SKM-1 treated with dmso at 0.1 percent for 144 hours (cell line): ENCODE results near the gene PEX1.
A peak's percentile ranks its signal among the peaks of the same experiment; 100 is the strongest.

Experiments
- DNase-seq: peaks from one replicate; lab custom pipeline; 2025; ENCODE audit not compliant: unreplicated experiment; lab: John Stamatoyannopoulos, UW

Gene PEX1

DNA sequence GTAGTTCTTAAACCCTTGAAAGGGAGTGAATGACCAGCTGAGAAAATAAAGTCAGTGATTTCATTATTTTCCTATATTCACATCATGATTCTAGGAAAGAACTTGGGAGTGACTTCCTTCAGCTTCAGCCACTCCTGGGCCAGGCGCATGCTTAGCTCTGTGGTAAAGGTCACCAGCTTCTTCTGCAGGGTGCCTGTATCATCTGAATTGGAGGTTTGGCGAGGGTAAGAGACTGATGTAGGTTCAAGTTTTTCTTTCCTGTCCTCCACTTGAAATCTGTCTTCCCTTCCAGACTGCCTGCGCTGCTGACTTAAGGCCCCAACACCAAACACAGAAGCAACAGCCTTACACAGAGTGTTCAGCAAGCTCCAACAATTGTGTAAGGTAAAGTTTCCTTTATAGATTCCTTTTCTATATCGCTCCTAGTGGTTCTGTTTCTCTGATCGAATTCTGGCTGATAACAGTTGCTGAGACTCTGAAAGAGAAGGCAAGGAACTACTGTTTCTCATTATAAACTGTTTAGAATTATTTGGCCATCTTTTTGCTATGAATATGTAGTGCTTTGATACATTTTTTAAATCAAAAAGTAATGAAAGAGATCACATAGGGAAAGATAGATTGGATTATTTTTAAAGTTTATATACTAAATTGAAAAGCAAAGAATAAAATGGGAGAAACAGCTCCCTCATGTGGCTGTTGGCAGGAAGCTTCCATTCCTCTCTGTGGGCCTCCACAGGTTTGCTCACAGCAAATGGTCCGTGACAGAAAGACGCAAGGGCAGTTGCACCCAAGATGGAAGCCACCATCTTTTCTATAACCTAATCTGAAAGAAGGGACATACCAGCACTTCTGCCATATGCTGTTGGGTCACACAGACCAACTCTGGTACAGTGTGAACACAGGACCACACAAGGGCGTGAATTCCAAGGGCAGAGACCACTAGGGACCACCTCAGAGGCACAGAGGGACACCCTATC is 67.0 kb downstream of the PEX1 start:
- peak; percentile 21 for DNase-seq

DNA sequence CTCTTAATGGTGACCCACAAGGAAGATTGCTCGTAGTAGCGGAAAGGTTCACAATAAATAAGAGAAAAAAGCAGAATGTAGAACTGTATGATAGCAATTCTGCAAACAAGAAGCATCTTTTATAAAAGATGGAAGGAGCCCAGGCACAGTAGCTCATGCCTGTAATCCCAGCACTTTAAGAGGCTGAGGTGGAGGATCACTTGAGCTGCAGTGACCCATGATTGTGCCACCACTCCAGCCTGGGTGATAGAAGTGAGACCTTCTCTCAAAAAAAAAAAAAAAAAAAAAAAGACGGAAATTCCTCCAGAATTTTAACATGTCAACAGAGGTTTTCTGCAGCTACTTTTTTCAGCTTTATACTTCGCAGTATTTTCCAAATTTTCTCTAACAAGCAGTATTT is 67.8 kb downstream of the PEX1 start:
- DNase-seq = no peak

- no peak for DNase-seq
Observed at GRCh38 chr7:92460109-92460508, 68.2 kb downstream of the PEX1 start.

DNA sequence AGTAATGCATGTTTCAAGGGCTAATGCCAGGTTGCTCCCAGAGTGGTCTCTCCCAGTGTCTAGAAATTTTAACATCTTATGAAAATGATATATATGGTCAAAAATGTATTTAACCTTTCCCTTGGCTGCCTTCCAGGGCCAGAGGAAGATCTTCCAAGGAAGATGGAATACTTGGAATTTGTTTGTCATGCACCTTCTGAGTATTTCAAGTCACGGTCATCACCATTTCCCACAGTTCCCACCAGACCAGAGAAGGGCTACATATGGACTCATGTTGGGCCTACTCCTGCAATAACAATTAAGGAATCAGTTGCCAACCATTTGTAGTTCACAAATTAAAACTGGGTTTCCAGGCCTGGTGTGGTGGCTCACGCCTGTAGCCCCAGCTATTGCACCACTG is 72.1 kb downstream of the PEX1 start:
- no peak for DNase-seq

GRCh38 chr7:92451645-92452044 is 76.7 kb downstream of the PEX1 start:
- DNase-seq = no peak

DNA sequence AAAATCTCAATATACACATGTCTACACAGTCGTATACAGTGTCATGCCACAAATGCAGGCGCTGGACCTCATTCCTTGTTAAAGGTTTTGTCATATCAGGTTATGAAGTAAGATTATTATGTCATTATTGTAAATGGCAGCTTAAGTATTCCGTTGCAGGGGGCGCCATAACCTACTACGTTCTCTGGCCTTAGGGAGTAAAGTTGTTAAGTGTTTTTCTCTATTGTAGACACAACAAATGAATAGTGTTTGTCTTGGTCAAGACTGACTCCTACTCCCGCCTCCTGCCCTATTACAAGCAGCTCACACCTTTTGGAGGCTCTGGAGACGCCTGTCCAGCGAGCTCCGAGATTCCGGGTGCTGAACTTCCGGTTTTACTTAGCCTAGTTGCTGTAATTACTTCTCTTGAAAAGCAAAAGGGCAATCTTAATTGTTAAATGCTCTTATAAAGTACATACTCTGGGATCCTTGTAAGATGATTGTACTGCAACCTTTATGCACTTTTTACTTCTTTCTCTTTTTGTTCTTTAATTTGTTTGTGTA is 80.0 kb downstream of the PEX1 start:
- DNase-seq = peak; percentile 59

- DNase-seq = peak; percentile 86
Observed at GRCh38 chr7:92447345-92448204, 80.7 kb downstream of the PEX1 start, which contains the start of gene GATAD1. Gene GATAD1, plus strand, starts transcription at chr7:92447482. Its CDS starts 248 bp downstream, at chr7:92447730.

GRCh38 chr7:92446869-92447344 is 81.4 kb downstream of the PEX1 start:
- DNase-seq = no peak

GRCh38 chr7:92442720-92443119 is 85.6 kb downstream of the PEX1 start:
- peak; percentile 7 for DNase-seq

- no peak for DNase-seq
Observed at GRCh38 chr7:92437956-92438491, 90.3 kb downstream of the PEX1 start.
